HEK293 (cell line): ENCODE measurements around the gene LPGAT1.

ENCODE experiments used
- ATF2 ChIP-seq: fragments of 450-650 bp; formaldehyde crosslinking; IDR thresholded peaks from 2 replicates; pipeline ENCODE4 v1.5.1; 2016; ENCODE audit warnings: missing biosample characterization, missing genetic modification characterization, low read depth
- CTCF ChIP-seq: fragments of 450-650 bp; formaldehyde crosslinking; IDR thresholded peaks from 2 replicates; pipeline ENCODE4 v1.5.1; 2016; ENCODE audit warnings: missing biosample characterization, missing genetic modification characterization
- SP2 ChIP-seq: fragments of 450-650 bp; formaldehyde crosslinking; IDR thresholded peaks from 2 replicates; pipeline ENCODE4 v1.5.1; 2016; ENCODE audit warnings: missing biosample characterization, missing genetic modification characterization
- ZBTB10 ChIP-seq: fragments of 450-650 bp; formaldehyde crosslinking; IDR thresholded peaks from 2 replicates; pipeline ENCODE4 v1.5.1; 2016; ENCODE audit warnings: missing biosample characterization, missing genetic modification characterization
- ZXDB ChIP-seq: fragments of 450-650 bp; formaldehyde crosslinking; IDR thresholded peaks from 2 replicates; pipeline ENCODE4 v1.5.1; 2016; ENCODE audit warnings: missing biosample characterization, missing genetic modification characterization

DNA sequence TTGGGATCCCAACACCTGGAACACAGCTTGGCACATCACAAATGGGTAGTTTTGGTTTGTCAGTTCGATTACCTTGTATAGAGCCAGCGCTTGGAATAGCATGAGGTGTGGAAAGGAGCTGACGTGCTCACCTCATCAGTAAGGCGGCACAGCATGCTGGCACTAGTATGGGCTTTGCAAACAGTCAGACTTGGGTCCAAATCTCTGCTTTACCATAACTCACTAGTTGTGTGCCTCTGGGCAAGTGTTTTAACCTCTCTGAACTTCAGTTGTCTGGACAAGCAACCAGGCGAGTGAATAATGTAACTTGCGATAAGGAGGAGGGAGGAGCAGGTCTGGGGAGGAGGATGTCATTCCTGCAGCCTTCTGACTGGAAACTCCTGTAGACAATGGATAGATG is 128.8 kb downstream of the LPGAT1 start:
- TF ChIP-seq SP2 (tag by site-specific recombination) (no peak), ATF2 (tag by site-specific recombination) (no peak), CTCF (no peak), ZBTB10 (tag by site-specific recombination) (no peak), ZXDB (tag by site-specific recombination) (no peak)
